ENCODE data around the gene TMEM183A. TPM values are rescaled to one million over a fixed set of nuclear protein-coding genes. Genes with fewer than 3 reads are reported as not detected.

The TMEM183A gene
- total and polyA plus RNA-seq, 9 of the 15 experiments (the other 6 are each of a cell fraction or from before 2014, with no cell fraction given), result 23.4 to 190 (median 124) TPM

GRCh38 chr1:203026031-203026665 is 19.0 kb downstream of the TMEM183A start, which contains the start of gene PPFIA4 (continued):
- TF ChIP-seq, protein P1, sequence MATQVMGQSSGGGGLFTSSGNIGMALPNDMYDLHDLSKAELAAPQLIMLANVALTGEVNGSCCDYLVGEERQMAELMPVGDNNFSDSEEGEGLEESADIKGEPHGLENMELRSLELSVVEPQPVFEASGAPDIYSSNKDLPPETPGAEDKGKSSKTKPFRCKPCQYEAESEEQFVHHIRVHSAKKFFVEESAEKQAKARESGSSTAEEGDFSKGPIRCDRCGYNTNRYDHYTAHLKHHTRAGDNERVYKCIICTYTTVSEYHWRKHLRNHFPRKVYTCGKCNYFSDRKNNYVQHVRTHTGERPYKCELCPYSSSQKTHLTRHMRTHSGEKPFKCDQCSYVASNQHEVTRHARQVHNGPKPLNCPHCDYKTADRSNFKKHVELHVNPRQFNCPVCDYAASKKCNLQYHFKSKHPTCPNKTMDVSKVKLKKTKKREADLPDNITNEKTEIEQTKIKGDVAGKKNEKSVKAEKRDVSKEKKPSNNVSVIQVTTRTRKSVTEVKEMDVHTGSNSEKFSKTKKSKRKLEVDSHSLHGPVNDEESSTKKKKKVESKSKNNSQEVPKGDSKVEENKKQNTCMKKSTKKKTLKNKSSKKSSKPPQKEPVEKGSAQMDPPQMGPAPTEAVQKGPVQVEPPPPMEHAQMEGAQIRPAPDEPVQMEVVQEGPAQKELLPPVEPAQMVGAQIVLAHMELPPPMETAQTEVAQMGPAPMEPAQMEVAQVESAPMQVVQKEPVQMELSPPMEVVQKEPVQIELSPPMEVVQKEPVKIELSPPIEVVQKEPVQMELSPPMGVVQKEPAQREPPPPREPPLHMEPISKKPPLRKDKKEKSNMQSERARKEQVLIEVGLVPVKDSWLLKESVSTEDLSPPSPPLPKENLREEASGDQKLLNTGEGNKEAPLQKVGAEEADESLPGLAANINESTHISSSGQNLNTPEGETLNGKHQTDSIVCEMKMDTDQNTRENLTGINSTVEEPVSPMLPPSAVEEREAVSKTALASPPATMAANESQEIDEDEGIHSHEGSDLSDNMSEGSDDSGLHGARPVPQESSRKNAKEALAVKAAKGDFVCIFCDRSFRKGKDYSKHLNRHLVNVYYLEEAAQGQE (IDR thresholded peaks at IDR 0.05; ENCODE audit: borderline replicate concordance), result peak; percentile 71
- TF ChIP-seq, protein P1 (CRISPR knock-in tag; IDR thresholded peaks at IDR 0.05; ENCODE audit: low read depth), result peak; percentile 75
- TF ChIP-seq SIX5 (IDR thresholded peaks at IDR 0.05; ENCODE audit: borderline replicate concordance in 1 of 2, insufficient read depth in 1 of 2, low read depth in 1 of 2, low read length in 2 of 2), result no peak
- no peak for TF ChIP-seq MEIS2 (IDR thresholded peaks at IDR 0.05; ENCODE audit: partially characterized antibody)
- peak; percentile 72 for TF ChIP-seq POLR2B (IDR thresholded peaks at IDR 0.05; ENCODE audit: low read depth, partially characterized antibody)
- TF ChIP-seq ZNF124 (CRISPR knock-in tag; IDR thresholded peaks at IDR 0.05), result no peak
- TF ChIP-seq ETV1 (tag; conservative IDR thresholded peaks at IDR 0.05; ENCODE audit: low read depth), result peak; percentile 40; the same call in 1 of the 2 replicates
- peak; percentile 54; the same call in 1 of the 2 replicates for TF ChIP-seq ZSCAN32 (CRISPR knock-in tag; IDR thresholded peaks at IDR 0.05)
- peak; percentile 73; the same call in 1 of the 2 replicates for TF ChIP-seq PHF8 (IDR thresholded peaks at IDR 0.05; ENCODE audit: borderline replicate concordance, low read length)
- TF ChIP-seq FOXP1 (CRISPR knock-in tag; IDR thresholded peaks at IDR 0.05), result peak; percentile 99
- no peak for TF ChIP-seq ZFPM2 (CRISPR knock-in tag; IDR thresholded peaks at IDR 0.05)
- peak; percentile 95 for TF ChIP-seq ERF (CRISPR knock-in tag; IDR thresholded peaks at IDR 0.05)
- no peak for TF ChIP-seq JUNB (CRISPR knock-in tag; conservative IDR thresholded peaks at IDR 0.05)
- TF ChIP-seq JUND (IDR thresholded peaks at IDR 0.05; ENCODE audit: borderline replicate concordance, low read depth, low read length), result 0 out of 2 replicates have a peak, but pooled peaks have one; percentile 1
- TF ChIP-seq JUND (tag; IDR thresholded peaks at IDR 0.05; ENCODE audit: borderline replicate concordance, low read depth, low read length), result peak; percentile 72; the same call in 2 of the 3 replicates
- TF ChIP-seq HDAC2 (IDR thresholded peaks at IDR 0.05), result peak; percentile 69; the same call in 1 of the 2 replicates
- TF ChIP-seq PBX2 (CRISPR knock-in tag; IDR thresholded peaks at IDR 0.05; ENCODE audit: low read depth), result no peak
- TF ChIP-seq PBX2 (tag; conservative IDR thresholded peaks at IDR 0.05; ENCODE audit: low read depth), result no peak
